GM12892 (cell line): ENCODE results near the gene NME3.

ENCODE experiments used
- POLR2A ChIP-seq: IDR thresholded peaks from 2 replicates; pipeline ENCODE4 v1.6.1; 2011; ENCODE audit warnings: low read depth, low read length, control low read depth
- POLR2AphosphoS5 ChIP-seq: IDR thresholded peaks from 2 replicates; pipeline ENCODE4 v1.6.1; 2011; ENCODE audit warnings: low read depth, low read length, control low read depth
- TAF1 ChIP-seq: IDR thresholded peaks from 2 replicates; pipeline ENCODE4 v1.6.1; 2011; ENCODE audit warnings: low read depth, mild to moderate bottlenecking, control low read depth, low read length, borderline replicate concordance

DNA sequence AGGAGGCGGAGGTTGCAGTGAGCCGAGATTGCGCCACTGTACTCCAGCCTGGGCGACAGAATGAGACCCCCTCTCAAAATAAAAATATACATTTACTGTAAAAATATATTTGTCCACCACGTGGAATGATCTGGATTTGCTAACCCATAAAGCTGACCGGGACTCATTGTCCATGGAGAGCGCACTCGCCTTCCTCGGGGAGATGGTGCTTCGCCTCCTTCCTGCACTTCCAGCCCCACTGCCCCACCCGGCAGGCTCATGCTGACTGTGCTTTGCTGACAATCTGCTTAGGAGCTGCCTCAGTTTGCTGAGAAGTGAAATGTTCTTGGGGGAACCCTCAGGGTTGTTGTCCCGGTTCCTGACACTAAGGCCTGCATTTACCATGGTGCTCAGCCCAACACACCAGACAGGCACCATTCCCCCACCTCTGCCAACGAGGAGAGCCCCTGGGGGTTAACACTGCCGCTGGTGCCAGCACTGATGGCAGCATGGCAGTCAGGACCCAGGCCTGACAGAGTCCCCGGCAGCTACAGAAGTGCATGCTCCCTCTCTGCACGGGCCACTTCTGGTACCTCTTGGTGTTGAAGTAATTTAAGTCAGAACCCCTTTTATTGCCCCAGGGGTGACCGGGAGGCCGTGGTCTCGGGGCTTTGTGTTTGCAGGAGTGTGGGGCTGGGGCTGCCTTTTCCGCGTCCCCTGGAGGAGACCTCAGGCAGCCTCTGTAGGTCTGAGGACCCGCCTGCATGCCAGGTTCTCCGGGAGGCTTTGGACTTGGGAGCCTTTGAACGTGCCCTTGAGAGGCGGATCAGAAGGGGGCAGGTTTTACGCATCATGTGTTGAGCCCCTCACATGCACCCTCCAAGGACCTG is 13.9 kb upstream of the NME3 start:
- TF ChIP-seq POLR2A (no peak), POLR2AphosphoS5 (no peak), TAF1 (no peak)
